Thyroid gland (tissue), 4 donors: Measurements from ENCODE around the gene KLC3.

Experiments used
- CTCF ChIP-seq, 6 experiments: fragments of 200-600 bp in 3 of 6; fragments of 450-650 bp in 3 of 6; sonication (generic) in 3 of 6; IDR thresholded peaks; one replicate each; pipeline ENCODE4 v1.5.1; 2016 to 2019; ENCODE audit warnings: antibody characterized with exemption in 6 of 6, mild to moderate bottlenecking in 2 of 6, inconsistent platforms in 1 of 6, moderate library complexity in 1 of 6
- POLR2A ChIP-seq, 2 donors: fragments of 450-650 bp; IDR thresholded peaks; one replicate each; pipeline ENCODE4 v1.6.1; 2017; ENCODE audit warnings: antibody characterized with exemption in 2 of 2, mild to moderate bottlenecking in 2 of 2, moderate library complexity in 1 of 2

GRCh38 chr19:45363861-45364459 is 23.4 kb downstream of the KLC3 start:
- TF ChIP-seq CTCF (IDR thresholded peaks at IDR 0.05), result no peak
- no peak for TF ChIP-seq POLR2A (IDR thresholded peaks at IDR 0.05)
